Activated T-cell treated with anti-CD3 and anti-CD28 coated beads for 24 hours (primary cell): Measurements from ENCODE around the gene REST.

Source experiments
- DNase-seq: peaks from one replicate; pipeline ENCODE4 v3.0.0-alpha.2; 2020; ENCODE audit warnings: low read depth

REST gene

DNA sequence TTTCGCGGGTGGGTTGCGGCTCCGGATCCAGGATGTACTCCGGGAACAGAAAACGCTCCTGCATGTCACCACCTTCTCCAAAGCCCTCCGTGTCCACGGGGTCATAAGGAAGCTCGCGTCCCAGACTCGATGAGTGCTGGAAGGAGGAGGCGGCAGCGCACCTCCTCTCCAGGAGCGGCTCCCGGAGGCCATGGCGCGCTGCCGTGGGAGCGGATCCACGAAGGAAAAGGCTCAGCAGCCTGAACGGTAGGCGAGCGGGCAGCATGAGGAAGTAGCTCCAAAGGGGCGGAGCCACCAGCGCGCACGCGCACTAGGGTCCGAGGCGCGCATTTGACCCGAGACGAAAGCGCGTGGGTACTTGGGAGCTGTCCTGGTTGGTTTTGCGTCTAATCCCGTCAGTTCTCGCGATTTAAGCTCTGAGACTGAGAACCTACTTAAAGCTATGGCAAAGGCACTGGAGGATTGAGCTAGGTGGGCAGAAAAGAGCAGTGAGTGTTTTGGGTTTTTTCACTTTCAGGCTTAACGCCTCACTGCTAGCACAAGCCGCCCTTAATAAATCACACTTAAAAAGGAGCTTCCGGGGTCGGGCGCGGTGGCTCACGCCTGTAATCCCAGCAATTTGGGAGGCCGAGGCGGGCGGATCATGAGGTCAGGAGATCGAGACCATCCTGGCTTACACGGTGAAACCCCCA, 69.8 kb downstream of the REST start, which contains the start of gene NOA1:
TSS of gene NOA1 (minus strand) at position 286 of the 692 bp plus-strand sequence. CDS start at position 265, 21 bp downstream.
- DNase-seq: peak; percentile 97

- peak; percentile 87 for DNase-seq
Observed at GRCh38 chr4:56978750-56979303, 71.1 kb downstream of the REST start, which contains the start of gene POLR2B. Gene POLR2B (plus strand): TSS chr4:56978896. CDS start chr4:56978986, 90 bp downstream.

- peak; percentile 38 for DNase-seq
Observed at GRCh38 chr4:56979421-56980072, 71.8 kb downstream of the REST start.

DNA sequence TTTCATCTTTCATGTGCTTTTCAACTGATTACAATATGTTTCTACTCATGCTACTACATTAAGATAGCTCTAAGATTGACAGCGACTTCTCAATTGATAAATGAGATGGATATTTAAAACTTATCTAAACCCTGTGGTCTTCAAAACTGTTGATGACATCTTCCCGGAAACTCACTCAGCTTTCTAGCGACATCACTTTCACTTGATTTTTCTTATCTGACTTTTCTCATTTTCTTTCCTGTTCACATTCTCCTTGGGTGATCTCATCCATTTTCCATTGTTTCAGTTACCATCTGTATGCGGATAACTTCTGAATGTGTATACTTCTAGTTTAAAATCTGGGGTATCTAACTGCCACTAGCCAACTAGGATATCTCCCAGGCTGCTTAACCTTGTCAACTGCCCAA, 74.1 kb downstream of the REST start:
- no peak for DNase-seq

DNA sequence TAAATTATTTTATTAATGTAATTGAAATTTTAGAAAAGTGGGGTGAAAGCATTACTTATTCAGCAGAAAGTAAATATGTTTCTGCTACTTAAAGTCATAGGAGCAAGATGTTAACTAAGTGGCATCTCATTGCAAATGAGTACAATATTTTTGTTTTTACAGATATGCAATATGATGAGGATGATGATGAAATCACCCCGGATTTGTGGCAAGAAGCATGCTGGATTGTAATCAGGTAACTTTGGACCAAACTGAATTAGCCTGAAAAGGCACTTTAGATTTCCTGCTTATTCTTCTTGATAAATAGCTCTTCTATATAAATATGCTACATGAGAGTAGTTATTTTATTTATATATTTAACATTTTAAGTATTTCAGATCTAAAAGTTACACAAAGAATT, 78.5 kb downstream of the REST start:
- DNase-seq: no peak

DNA sequence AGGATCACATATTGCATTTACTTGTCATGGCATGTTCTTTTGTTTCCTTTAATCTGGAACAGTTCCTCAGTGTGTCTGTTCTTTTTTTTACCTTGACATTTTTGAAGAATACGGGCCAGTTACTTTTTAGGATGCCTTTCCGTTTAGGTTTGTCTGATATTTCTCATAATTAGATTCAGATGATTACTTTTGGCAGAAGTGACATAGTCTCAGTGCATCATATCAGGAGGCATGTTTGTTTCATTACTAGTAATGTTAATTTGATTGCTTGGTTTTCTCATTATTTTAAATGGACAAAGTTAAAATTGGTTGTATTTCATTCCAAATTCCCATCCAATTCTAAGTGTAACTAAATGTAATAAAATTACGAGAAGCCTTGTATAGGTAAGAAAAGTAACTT, 79.3 kb downstream of the REST start:
- DNase-seq: no peak

- DNase-seq: no peak
Observed at GRCh38 chr4:56990109-56990905, 82.6 kb downstream of the REST start.

DNA sequence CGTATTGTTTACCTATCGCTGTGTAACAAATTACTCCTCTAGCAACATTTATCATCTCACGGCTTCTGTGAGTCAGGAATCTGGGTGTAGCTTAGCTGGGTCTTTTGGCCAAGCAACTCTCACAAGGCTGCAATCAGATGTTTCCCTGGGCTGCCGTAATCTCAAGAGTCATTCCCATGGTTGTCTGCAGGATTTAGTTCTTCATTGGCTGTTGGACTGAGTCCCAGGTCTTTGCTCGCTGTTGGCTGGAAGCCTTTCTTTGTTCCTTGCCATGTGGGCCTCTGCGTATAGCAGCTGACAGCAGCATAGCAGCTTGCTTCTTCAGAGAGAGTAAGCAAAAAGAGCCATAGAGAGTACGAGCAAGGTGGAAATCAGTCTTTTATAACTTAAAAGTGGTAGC, 87.8 kb downstream of the REST start:
- no peak for DNase-seq

DNA sequence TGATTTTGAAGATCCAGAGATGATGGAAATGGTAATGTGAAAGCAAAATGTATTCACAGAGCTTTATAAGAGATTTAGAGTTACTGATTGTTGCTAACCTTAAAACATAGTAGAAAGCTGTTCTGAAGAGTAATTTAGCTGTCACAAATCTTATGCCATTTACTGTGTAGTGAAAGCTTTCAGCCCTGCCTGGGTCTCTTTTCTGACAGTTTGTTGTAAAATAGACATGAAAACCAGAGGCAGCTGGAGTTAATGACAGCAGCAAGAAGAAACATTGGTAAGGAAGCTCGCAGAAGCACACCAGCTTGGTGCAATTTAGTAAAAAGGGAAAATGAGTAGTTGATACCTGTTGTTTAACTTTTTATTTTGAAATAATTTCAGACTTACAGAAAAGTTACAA, 92.1 kb downstream of the REST start:
- no peak for DNase-seq

DNA sequence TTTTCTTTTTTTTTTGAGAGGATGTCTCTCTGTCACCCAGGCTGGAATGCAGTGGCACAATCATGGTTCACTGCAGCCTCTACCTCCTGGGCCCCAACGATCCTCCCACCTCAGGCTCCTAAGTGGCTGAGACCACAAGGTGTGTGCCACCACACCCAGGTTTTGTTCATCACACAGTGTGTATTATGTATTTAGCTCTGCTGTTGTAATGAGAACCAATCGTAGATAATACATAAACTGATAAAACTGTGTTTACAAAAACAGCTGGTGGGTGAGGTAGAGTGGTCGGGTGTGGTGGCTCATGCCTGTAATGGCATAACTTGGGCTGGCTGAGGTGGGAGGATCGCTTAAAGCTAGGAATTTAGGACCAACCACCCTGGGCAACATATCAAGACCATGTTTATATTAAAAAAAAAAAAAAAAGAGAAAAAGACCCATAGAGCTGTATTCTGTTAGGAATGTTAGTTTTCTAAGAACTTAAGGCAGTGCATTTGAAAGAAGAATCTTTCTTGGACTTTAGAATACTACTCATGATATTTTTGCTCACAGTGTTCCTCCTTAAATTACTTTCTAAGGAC, 105.9 kb downstream of the REST start:
- DNase-seq: no peak
